Upper lobe of right lung (tissue), 1 donor: ENCODE data around the gene USP27X. TPM values are rescaled to one million over a fixed set of nuclear protein-coding genes. Genes with fewer than 3 reads are reported as not detected.

ENCODE experiments used
- ATAC-seq: fragments of 200-7000 bp; cut with Tn5 transposase; one replicate; pipeline ENCODE4 v1.9.1; 2020; ENCODE audit warnings: mild to moderate bottlenecking, moderate library complexity
- DNase-seq: peaks from one replicate; pipeline ENCODE4 v3.0.0-alpha.2; 2020
- H3K27ac ChIP-seq: fragments of 200-600 bp; one replicate; pipeline ENCODE4 v1.8.0; 2022
- H3K27me3 ChIP-seq: fragments of 200-600 bp; one replicate; pipeline ENCODE4 v1.8.0; 2022; ENCODE audit warnings: mild to moderate bottlenecking
- H3K36me3 ChIP-seq: fragments of 200-600 bp; one replicate; pipeline ENCODE4 v1.8.0; 2022
- H3K4me1 ChIP-seq: fragments of 200-600 bp; one replicate; pipeline ENCODE4 v1.8.0; 2022
- H3K4me3 ChIP-seq: fragments of 200-600 bp; one replicate; pipeline ENCODE4 v1.8.0; 2022; ENCODE audit warnings: mild to moderate bottlenecking
- H3K9me3 ChIP-seq: fragments of 200-600 bp; one replicate; pipeline ENCODE4 v1.8.0; 2022
- intact Hi-C: fragments of 100-400 bp; cut with DNase I; formaldehyde crosslinking; loops from one replicate; pipeline ENCODE4 v1.11.0; 2022
- total RNA-seq: library from RNA; stranded (reverse); fragmentation: NEBNext Ultra II Directional; extraction: Animal tissue kit (Norgen Biotek cat#: 25700); gene quantifications from one replicate; pipeline ENCODE4 v1.2.1, GENCODE V29; 2021
- TF ChIP-seq, protein P1 (sequence below): fragments of 200-600 bp; IDR thresholded peaks from one replicate; pipeline ENCODE4 v1.8.0; 2022; ENCODE audit warnings: antibody characterized with exemption
- donor health status: DM: no; HTN: yes; CAD: no; lungs with severe emphysema.

USP27X gene
- total RNA-seq, 1 donor from 2014 or later = 3.0 TPM

DNA sequence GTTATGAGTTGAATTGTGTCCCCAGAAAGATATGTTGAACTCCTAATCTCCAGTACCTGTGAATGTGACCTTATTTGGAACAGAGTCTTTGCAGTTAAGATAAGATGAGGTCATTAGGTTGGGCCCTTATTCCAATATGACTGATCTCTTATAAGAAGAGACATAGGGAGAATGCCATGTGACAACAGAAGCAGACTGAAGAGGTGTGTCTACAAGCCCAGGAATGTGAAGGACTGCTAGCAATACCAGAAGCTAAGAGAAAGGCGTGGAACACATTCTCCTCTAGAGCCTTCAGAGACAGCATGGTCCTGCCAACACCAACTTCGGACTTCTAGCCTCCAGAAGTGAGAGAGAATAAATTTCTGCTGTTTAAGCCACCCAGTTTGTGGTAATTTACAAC lies 22.5 kb upstream of the USP27X start:
- intact Hi-C loops = no loop called here
- Histone ChIP-seq H3K27ac (no peak overlapping the region), H3K36me3 (no peaks in the 10 kb centered on the region), H3K4me1 (no peaks in the 10 kb centered on the region), H3K9me3 (no peaks in the 10 kb centered on the region), H3K27me3 (no peaks in the 10 kb centered on the region), H3K4me3 (no peak overlapping the region)
- TF ChIP-seq, protein P1, sequence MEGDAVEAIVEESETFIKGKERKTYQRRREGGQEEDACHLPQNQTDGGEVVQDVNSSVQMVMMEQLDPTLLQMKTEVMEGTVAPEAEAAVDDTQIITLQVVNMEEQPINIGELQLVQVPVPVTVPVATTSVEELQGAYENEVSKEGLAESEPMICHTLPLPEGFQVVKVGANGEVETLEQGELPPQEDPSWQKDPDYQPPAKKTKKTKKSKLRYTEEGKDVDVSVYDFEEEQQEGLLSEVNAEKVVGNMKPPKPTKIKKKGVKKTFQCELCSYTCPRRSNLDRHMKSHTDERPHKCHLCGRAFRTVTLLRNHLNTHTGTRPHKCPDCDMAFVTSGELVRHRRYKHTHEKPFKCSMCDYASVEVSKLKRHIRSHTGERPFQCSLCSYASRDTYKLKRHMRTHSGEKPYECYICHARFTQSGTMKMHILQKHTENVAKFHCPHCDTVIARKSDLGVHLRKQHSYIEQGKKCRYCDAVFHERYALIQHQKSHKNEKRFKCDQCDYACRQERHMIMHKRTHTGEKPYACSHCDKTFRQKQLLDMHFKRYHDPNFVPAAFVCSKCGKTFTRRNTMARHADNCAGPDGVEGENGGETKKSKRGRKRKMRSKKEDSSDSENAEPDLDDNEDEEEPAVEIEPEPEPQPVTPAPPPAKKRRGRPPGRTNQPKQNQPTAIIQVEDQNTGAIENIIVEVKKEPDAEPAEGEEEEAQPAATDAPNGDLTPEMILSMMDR = no peak
- ATAC-seq = peak; percentile 80
- DNase-seq = no peak

DNA sequence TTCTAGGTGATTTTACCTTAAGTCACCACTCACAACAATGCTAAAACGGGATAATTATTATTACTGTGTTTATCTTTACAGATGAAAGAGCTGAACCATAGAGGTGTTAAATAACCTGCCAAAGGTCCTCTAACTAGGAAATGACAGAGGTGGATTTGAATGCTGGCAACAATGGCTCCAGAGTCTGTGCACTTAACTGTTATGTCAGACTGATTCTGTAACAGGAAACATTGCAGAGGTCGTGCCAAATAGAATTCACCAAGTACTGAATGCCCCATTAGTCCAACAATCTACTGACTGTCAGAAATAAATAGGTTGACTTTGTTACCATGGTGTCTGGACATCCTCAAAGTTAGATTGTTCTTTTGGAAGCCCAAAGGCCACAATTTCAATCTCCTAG lies 20.9 kb upstream of the USP27X start:
- H3K4me3 ChIP-seq = no peak overlapping the region
- H3K4me1 ChIP-seq = no peaks in the 10 kb centered on the region
- no peaks in the 10 kb centered on the region for H3K36me3 ChIP-seq
- H3K9me3 ChIP-seq = no peaks in the 10 kb centered on the region
- H3K27me3 ChIP-seq = no peaks in the 10 kb centered on the region
- no peak overlapping the region for H3K27ac ChIP-seq
- DNase-seq (no peak), ATAC-seq (no peak)
- intact Hi-C loops = no loop called here
- TF ChIP-seq, protein P1 = no peak

DNA sequence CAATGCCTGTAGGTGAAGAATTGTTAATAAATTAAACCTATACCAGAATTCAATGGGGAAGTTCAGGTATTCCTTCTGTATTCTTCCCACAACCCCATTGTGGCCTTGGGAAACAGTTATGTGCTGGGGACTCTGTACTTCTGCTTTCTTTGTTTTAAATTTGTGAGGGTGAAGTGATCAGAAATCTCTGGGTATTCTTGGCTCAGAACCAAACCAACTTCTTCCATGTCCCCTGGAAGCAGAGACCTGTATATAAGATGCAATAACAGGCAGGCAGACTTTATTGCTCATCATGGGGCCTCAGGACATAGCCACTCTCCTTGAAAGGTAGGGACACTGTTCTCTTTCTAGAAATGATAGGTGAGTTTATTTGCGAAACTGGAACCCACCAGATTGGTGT lies 19.8 kb upstream of the USP27X start:
- Histone ChIP-seq H3K36me3 (no peaks in the 10 kb centered on the region), H3K4me3 (no peak overlapping the region), H3K4me1 (no peaks in the 10 kb centered on the region), H3K27me3 (no peaks in the 10 kb centered on the region), H3K27ac (no peak overlapping the region), H3K9me3 (no peaks in the 10 kb centered on the region)
- DNase-seq (no peak), ATAC-seq (no peak)
- intact Hi-C loops = no loop called here
- TF ChIP-seq, protein P1 = no peak

DNA sequence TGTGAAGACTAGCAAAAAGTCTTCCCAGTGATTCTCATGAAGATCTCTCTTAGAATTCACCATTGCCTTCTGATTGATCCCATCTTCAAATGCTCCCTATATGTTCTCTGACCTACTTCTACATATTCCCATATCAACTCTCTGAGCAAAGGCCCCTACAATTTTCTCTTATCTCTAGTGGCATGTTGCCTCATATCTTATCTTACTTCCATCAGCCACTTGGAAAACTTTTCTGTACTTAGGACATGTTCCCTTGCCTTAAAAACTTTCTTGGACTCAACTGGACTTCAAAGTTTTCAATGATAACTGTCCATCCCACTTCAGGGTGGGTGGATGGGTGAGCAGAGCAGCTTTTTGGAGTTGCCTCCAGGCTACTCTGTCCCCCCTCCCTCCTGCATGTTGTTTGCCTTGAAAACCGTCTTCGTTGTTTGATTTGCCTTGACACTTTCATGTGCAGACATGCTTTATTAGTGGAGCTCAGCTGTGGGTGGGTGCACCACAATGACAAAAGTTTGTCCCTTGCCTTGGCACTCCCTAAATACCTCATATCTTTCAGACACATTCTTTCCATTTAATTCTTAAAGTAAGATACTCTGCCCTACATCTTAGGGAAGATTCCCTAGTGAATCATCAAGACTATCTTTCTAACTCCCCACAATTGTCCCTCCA lies 18.3 kb upstream of the USP27X start:
- H3K4me1 ChIP-seq = no peaks in the 10 kb centered on the region
- no peak overlapping the region for H3K4me3 ChIP-seq
- H3K9me3 ChIP-seq = no peaks in the 10 kb centered on the region
- no peaks in the 10 kb centered on the region for H3K36me3 ChIP-seq
- intact Hi-C loops = no loop called here
- ATAC-seq (no peak), DNase-seq (no peak)
- TF ChIP-seq, protein P1 = no peak
- no peak overlapping the region for H3K27ac ChIP-seq
- H3K27me3 ChIP-seq = no peaks in the 10 kb centered on the region

DNA sequence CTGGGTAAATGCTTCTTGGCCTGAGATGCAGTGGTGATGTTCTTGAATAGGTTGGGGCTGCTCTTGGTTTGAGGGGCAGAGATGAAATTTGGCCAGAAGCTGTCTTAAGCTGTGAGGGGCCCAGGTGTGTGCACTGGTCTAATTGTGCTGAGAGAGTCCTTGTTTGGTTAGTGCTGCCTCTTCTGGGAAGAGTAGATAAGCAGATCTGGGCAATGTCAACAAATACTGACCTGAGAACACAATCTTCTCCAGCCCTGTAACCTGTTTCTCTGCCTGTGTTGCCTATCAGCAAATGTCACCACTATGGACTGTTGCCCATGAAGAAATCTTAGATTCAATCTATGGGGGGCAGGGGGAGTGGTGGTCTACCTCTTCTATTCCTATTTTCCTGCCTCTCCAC lies 17.2 kb upstream of the USP27X start:
- intact Hi-C loops = no loop called here
- TF ChIP-seq, protein P1 = no peak

DNA sequence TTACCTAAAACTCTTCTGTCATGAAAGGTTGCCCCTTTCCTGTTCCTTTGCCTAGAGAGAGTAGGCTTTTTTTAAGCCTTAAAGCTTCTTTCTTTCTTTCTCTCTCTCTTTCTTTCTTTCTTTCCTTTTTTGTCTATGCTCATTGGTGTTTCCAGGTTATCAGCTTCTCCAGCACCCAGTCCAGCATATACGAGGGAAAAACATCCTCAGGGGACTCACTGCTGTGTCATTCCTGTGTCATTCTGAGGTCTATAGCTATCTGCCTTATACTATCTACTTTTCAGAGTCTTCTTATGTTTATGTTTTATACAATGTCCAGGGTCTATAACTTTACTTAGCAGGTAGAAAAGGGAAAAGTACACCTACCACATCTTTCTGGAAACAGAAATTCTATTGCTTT lies 10.5 kb upstream of the USP27X start:
- no peak overlapping the region for H3K27ac ChIP-seq
- no peak for ATAC-seq
- no peaks in the 10 kb centered on the region for H3K36me3 ChIP-seq
- intact Hi-C loops = no loop called here
- H3K4me1 ChIP-seq = no peaks in the 10 kb centered on the region
- TF ChIP-seq, protein P1 = no peak
- no peaks in the 10 kb centered on the region for H3K9me3 ChIP-seq
- no peaks in the 10 kb centered on the region for H3K27me3 ChIP-seq
- DNase-seq = no peak
- H3K4me3 ChIP-seq = no peak overlapping the region

More for the DNA sequence above, 17.2 kb upstream of the USP27X start:
- Histone ChIP-seq H3K4me1 (no peaks in the 10 kb centered on the region), H3K27ac (no peak overlapping the region), H3K9me3 (no peaks in the 10 kb centered on the region), H3K36me3 (no peaks in the 10 kb centered on the region), H3K27me3 (no peaks in the 10 kb centered on the region), H3K4me3 (no peak overlapping the region)
- ATAC-seq (no peak), DNase-seq (no peak)
